ENCODE measurements around the gene HMX2. TPM values are rescaled to one million over a fixed set of nuclear protein-coding genes. Genes with fewer than 3 reads are reported as not detected.

Gene HMX2
- total RNA-seq, 1 experiment from 2014 or later: 0.46 TPM

DNA sequence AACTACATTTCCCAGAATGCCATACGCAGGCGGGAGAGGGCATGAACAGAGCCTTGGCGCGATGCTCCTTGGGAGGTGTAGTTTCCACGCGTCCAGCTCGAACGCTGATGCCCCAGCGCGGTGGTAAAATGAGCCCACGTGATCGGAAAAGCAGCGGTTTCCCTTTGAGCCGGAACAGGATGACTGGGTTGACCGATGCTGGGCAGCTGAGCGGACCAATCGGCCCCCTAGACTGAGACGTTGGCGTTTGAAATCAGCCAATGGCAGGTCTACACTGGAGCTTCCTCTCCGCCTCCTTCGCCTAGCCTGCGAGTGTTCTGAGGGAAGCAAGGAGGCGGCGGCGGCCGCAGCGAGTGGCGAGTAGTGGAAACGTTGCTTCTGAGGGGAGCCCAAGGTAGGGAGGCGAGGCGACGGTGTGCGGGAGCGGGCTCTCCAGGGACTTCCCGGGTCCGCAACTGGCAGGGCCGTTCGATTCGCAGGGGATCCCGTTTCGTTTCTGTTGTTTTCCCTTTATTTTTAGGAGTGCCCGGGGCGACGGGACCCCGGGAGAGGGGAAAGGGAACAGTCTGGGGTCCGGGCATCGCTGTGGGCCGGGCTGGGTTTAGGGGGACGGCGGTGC lies 6.3 kb downstream of the HMX2 start, which contains the start of gene BUB3:
TSS of gene BUB3 (plus strand) at position 311 of the 619 bp plus-strand sequence. CDS start 516 bp downstream, outside the sequence.
- Histone ChIP-seq H2BK15ac (ENCODE audit: low read depth, low read length) (no peak within 1 kb of the TSS), H2AK5ac (ENCODE audit: insufficient read length, low read length) (no peak within 1 kb of the TSS), H2BK120ac (ENCODE audit: low read depth, low read length, poor library complexity, severe bottlenecking) (no peak within 1 kb of the TSS), H2BK5ac (ENCODE audit: insufficient read length, low read length) (no peak within 1 kb of the TSS), H3K9me3 (ENCODE audit: control insufficient read depth, low read depth, low read length) (no peaks in the 10 kb centered on the region), H4K8ac (replicated peaks; ENCODE audit: insufficient read length, low read depth, low read length) (no peak within 1 kb of the TSS), H4K5ac (ENCODE audit: insufficient read length, low read depth, low read length) (no peak within 1 kb of the TSS), H3K23me2 (ENCODE audit: insufficient read length, low read depth, low read length, poor library complexity, severe bottlenecking) (peaks cover 18% of the 10 kb centered on the region), H2BK12ac (ENCODE audit: insufficient read length, low read depth, low read length) (no peak within 1 kb of the TSS), H3K56ac (ENCODE audit: insufficient read length, low read depth, low read length) (no peak within 1 kb of the TSS), H3T11ph (ENCODE audit: low read length) (no peak within 1 kb of the TSS), H3K23ac (ENCODE audit: insufficient read length, low read depth, low read length) (no peak within 1 kb of the TSS), H4K20me1 (ENCODE audit: control insufficient read depth, insufficient read depth, insufficient read length) (no peaks in the 10 kb centered on the region), H3K79me1 (ENCODE audit: insufficient read depth, low read depth, low read length, poor library complexity, severe bottlenecking) (no peaks in the 10 kb centered on the region), H4K91ac (ENCODE audit: insufficient read length, low read depth, low read length) (no peak within 1 kb of the TSS), H3K4me1 (ENCODE audit: insufficient read depth, low read length) (peaks cover 10% of the 10 kb centered on the region; the same call in 1 of the 2 replicates), H3K4me2 (ENCODE audit: insufficient read depth, insufficient read length, low read length) (peak within 1 kb of the TSS; percentile 95), H3K4ac (ENCODE audit: low read depth, low read length) (no peak within 1 kb of the TSS; the same call in 1 of the 2 replicates), H3K27me3 (ENCODE audit: insufficient read depth, low read length) (peaks cover 14% of the 10 kb centered on the region; the same call in 1 of the 2 replicates), H3K9ac (ENCODE audit: extremely low read depth, insufficient read length, low read length) (peak within 1 kb of the TSS; percentile 80), H3K14ac (ENCODE audit: insufficient read depth, low read length) (peak within 1 kb of the TSS; percentile 86), H2BK20ac (ENCODE audit: low read depth, low read length, poor library complexity, severe bottlenecking) (no peak within 1 kb of the TSS), H3K27ac (ENCODE audit: insufficient read length, low read depth, low read length) (no peak within 1 kb of the TSS), H3K79me2 (ENCODE audit: insufficient read depth, low read length) (peaks cover 24% of the 10 kb centered on the region; the same call in 1 of the 2 replicates), H3K18ac (ENCODE audit: insufficient read length, low read depth, low read length) (peak within 1 kb of the TSS; percentile 71), H2AFZ (ENCODE audit: low read length) (no peak within 1 kb of the TSS)
- TF ChIP-seq CTCF (conservative IDR thresholded peaks at IDR 0.05): no peak
- peak; percentile 100 for DNase-seq
- Mint-ChIP-seq H3K27ac (peak within 1 kb of the TSS; percentile 93 to 99 (median 99)), H3K4me3 (peak within 1 kb of the TSS; percentile 98 to 100), H3K9me3 (peaks cover 0 to 2% of the 10 kb centered on the region in 2 experiments; a peak in 2 of 5 replicates), H3K4me1 (peaks cover 51 to 62% of the 10 kb centered on the region in 2 experiments), H3K36me3 (ENCODE audit: insufficient read depth in 1 of 3, low read depth in 3 of 3) (peaks cover 38 to 41% (median 41%) of the 10 kb centered on the region in 3 experiments), H3K27me3 (ENCODE audit: low read depth) (peaks cover 45% of the 10 kb centered on the region)
- no CpG with 5 or more reads among the region's 50 CpGs for WGBS (ENCODE audit: extremely low coverage, insufficient read length, low lambda C conversion rate)
